GM18519 (cell line): Measurements from ENCODE around the gene MATN4.

Experiments used
- ATAC-seq: cut with Tn5 transposase; IDR thresholded peaks from one replicate; pipeline ENCODE4 v1.9.1; 2021; ENCODE audit warnings: mild to moderate bottlenecking, moderate library complexity; ENCODE audit not compliant: unreplicated experiment, low FRiP score

Gene MATN4

DNA sequence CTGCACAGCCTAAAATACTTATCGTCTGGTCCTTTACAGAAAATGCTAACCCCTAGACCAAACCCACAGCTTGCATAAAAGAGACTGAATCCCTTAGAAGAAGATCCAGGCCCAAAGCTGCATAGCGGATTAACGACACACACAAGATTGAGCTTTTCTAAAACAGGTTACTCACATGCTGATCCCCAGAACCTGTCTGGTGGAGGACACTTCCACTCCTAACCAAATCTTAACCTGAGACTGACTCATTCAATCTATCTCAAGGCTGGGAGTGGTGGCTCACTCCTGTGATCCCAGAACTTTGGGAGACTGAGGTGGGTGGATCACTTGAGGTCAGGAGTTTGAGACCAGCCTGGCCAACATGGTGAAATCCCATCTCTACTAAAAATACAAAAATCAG, 50.9 kb downstream of the MATN4 start:
- no peak for ATAC-seq

DNA sequence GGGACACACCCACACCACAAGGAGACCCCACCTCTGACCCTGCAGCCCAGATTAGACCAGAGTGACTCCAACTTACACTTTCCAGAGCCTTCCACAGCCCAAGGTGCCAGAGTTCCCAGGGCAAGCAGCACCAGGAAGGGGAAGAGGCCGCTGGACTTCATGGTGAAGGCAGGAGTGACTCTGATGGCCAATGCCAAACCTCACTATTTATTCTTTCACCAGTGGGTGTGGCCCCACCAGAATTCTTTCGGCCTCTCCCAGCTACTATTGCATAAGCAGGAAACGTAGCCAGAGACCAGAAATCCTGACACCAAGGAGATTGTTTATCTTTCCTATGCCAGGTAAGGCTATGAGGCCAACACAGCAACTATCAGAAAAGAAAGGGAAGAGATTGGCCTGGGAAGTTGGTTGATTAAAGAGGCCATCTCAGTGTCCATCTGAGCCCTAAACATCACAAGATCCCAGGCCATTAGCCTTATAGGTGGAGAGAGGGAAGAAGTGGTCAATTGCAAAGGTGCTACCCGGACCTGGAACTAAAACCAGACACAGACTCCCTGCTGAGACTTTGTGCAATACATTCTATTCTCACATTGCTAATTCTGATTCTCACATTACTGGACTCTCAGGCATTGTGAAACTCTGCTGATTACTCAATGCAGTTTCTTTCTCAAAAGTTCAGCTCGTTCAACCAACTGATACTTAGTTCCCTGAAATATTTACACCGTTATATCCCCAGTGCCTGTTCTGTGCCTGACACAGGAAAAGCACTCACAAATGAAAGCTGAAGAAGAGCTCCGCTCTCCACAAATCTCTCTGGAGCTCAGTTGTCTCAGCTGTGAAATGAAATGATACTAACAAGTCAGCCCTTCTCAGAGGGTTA, 53.5 kb downstream of the MATN4 start, which contains the start of gene SLPI:
SLPI (minus strand) TSS at position 182 of the 880 bp plus-strand sequence; CDS start at position 161, 21 bp downstream.
- no peak for ATAC-seq

- no peak for ATAC-seq
These were observed 54.8 kb downstream of the MATN4 start for GRCh38 chr20:45253261-45253660.

DNA sequence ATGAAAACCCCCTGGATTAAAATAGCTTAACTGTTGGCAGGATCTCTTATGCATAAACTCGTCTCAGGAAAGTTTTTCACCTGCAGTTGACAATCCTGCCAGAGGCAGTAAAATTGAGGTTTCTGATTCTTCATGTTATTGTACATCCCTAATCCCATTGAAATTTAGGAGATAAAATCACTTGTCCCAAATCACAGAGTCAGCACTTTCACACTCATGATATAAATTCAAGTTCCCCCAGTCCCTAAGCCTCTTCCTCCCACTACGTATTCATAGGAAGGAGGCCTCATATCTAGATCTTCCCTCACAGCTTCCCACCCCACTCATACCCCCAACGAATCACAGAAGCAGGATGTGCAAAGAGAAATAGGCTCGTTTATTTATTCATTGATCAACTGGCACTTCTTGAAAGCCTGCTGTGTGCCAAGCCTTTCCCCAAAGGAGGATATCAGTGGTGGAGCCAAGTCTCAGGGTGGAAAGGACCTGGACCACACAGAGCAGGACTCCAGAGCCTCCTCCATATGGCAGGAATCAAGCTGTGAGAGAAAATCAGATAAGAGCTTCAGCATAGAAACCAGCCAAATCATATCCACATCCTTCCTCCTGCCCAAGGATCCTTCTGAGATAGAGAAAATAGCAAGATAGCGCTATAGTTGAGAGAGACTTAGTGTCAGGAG, 56.1 kb downstream of the MATN4 start:
- no peak for ATAC-seq

DNA sequence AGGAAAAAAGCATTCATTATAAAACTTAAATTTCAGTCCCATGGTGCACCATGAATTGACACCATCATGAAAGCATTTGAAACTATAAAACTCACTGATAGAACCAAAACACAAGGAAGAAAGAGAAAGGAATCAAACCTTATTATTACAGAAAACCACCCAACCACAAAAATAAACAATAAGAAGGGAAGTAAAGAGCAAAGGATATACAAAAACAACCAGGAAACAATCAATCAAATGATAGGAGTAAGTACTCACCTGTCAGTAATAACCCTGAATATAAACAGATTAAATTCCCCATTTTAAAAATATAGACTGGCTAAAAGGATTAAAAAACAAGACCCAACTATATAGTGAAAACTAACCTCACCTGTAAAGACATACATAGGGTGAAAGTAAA, 59.5 kb downstream of the MATN4 start:
- no peak for ATAC-seq

DNA sequence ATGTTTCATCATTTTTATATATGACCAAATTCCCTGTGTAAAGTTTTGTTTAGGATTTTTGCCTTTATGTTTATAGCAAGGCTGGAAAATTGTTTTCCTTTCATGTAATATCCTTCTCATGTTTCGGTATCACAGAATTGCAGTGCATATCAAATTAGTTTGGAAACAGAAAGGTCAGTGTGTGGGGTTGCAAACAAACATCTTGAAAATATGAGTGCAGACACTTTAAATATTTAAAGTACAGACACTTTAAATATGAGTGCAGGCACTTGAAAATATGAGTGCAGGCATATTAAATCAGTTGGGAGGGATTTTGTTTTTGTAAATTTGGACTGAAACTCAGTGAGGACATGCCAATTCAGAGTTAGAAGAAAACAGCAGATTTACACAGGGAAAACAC, 60.2 kb downstream of the MATN4 start:
- ATAC-seq, result no peak

DNA sequence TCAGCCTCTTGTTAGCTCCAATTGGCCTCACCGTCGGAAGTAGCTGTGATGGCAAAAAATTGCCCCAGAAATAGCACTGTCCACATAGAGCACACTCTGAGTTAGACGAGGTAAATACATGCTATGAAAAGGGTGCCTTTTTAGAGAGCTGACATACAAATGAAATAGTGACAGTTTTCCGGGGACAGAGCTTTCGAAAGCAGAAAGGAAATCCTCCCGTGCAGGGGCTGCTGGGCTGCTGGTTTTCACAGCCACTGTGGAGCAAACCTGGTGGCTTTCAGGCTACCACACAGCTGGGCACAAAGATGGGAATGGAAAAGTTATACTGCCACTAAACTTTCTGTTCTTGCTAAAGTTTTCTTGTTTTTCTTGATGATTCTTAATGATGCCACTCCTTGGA, 62.0 kb downstream of the MATN4 start:
- ATAC-seq, result no peak
